Psoas muscle (tissue), 8 donors: ENCODE results near the gene AKT3. TPM values are rescaled to one million over a fixed set of nuclear protein-coding genes. Genes with fewer than 3 reads are reported as not detected.

Experiments used
- ATAC-seq, 4 donors: fragments of 200-7000 bp; cut with Tn5 transposase; one replicate each; pipeline ENCODE4 v1.9.1; 2020; ENCODE audit warnings: moderate library complexity in 3 of 4, mild to moderate bottlenecking in 2 of 4
- DNase-seq, 2 donors: peaks; one replicate each; pipeline ENCODE4 v3.0.0-alpha.2; 2020
- H3K27ac ChIP-seq: fragments of 200-600 bp; one replicate; pipeline ENCODE4 v1.8.0; 2022
- H3K27me3 ChIP-seq, 3 donors: fragments of 200-600 bp in 1 of 3; one replicate each; pipeline versions ENCODE4 v1.6.1 to v1.8.0; 2013 to 2022; ENCODE audit warnings: low read length in 2 of 3, mild to moderate bottlenecking in 2 of 3, moderate library complexity in 1 of 3; ENCODE audit not compliant: insufficient read depth in 3 of 3
- H3K36me3 ChIP-seq, 2 donors: fragments of 200-600 bp in 1 of 2; one replicate each; pipeline versions ENCODE4 v1.6.1 to v1.8.0; 2013 to 2022; ENCODE audit warnings: low read depth in 1 of 2, mild to moderate bottlenecking in 1 of 2, moderate library complexity in 1 of 2; ENCODE audit not compliant: insufficient read depth in 1 of 2
- H3K4me1 ChIP-seq: fragments of 200-600 bp; one replicate; pipeline ENCODE4 v1.8.0; 2022
- H3K4me3 ChIP-seq: fragments of 200-600 bp; one replicate; pipeline ENCODE4 v1.8.0; 2022; ENCODE audit warnings: mild to moderate bottlenecking
- H3K9me3 ChIP-seq: fragments of 200-600 bp; one replicate; pipeline ENCODE4 v1.8.0; 2022
- WGBS, 3 donors: extraction: QIAGEN DNeasy Blood & Tissue Kit; methylation state at CpG; one replicate each; pipeline versions ENCODE4 v1.1.6 to v1.1.7; 2013; 5-methylcytosine and 5-hydroxymethylcytosine counted together
- intact Hi-C, 2 donors: fragments of 100-400 bp; cut with DNase I; formaldehyde crosslinking; loops; one replicate each; pipeline versions ENCODE4 v1.11.0 to v1.14.2; 2022
- polyA plus RNA-seq, 3 donors: library from polyadenylated mRNA; stranded (reverse); fragments of 200-250 nt; gene quantifications; one replicate each; pipeline ENCODE4 v1.2.3, GENCODE V29; 2013
- total RNA-seq, 4 donors: library from RNA; stranded (reverse); fragmentation: NEBNext Ultra II Directional in 2 of 4; extraction: Animal tissue kit (Norgen Biotek cat#: 25700) in 2 of 4; gene quantifications; one replicate each; pipeline versions ENCODE4 v1.2.1 to v1.2.4, GENCODE V29; 2021 to 2023
- TF ChIP-seq, protein P1 (sequence below): fragments of 200-600 bp; IDR thresholded peaks from one replicate; pipeline ENCODE4 v1.8.0; 2022; ENCODE audit warnings: antibody characterized with exemption
- donor health status: healthy with polysubstance abuse.
- donor health status: DM: no; HTN: no; CAD: no; lungs with moderate emphysema.
- donor health status: Bipolar disorder and iron deficiency.
- donor health status: healthy.
- donor health status: DM: yes; HTN: yes; CAD: no.
- donor health status: DM: no; HTN: no; CAD: no.
- donor health status: DM: no; HTN: no; CAD: no.
- donor health status: DM: yes; HTN: yes; CAD: no.

AKT3 gene
- total and polyA plus RNA-seq, 7 donors = 3.3 to 25.1 (median 9.8) TPM

DNA sequence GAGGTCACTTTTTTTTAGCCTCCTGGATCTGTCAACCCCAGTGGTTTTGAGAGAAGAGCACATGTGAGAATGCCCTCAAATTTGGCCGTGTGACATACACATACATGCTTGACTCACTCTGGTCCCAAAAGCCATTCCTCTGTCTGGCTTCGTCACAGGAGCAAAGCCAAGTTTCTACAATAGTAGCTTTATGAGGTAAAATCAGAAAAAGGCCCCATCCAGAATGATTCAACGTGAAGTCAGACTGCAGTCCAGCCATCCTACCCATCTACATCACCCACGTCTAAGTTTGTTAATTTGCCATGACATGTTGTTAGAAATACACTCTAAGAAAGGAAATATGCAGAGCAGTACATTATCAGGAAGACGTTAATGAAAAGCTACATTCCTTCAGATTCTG is 349.0 kb downstream of the AKT3 start:
- Histone ChIP-seq H3K4me3 (no peak overlapping the region), H3K9me3 (no peaks in the 10 kb centered on the region), H3K4me1 (peaks cover 5% of the 10 kb centered on the region), H3K27me3 (no peaks in the 10 kb centered on the region), H3K36me3 (no peaks in the 10 kb centered on the region), H3K27ac (no peak overlapping the region)
- ATAC-seq (no peak), DNase-seq (no peak)
- TF ChIP-seq, protein P1, sequence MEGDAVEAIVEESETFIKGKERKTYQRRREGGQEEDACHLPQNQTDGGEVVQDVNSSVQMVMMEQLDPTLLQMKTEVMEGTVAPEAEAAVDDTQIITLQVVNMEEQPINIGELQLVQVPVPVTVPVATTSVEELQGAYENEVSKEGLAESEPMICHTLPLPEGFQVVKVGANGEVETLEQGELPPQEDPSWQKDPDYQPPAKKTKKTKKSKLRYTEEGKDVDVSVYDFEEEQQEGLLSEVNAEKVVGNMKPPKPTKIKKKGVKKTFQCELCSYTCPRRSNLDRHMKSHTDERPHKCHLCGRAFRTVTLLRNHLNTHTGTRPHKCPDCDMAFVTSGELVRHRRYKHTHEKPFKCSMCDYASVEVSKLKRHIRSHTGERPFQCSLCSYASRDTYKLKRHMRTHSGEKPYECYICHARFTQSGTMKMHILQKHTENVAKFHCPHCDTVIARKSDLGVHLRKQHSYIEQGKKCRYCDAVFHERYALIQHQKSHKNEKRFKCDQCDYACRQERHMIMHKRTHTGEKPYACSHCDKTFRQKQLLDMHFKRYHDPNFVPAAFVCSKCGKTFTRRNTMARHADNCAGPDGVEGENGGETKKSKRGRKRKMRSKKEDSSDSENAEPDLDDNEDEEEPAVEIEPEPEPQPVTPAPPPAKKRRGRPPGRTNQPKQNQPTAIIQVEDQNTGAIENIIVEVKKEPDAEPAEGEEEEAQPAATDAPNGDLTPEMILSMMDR = no peak
- intact Hi-C loops = no loop called here
- 52 to 60% (median 54%) methylated on average over 5 of the region's 5 CpGs for WGBS, 3 donors

DNA sequence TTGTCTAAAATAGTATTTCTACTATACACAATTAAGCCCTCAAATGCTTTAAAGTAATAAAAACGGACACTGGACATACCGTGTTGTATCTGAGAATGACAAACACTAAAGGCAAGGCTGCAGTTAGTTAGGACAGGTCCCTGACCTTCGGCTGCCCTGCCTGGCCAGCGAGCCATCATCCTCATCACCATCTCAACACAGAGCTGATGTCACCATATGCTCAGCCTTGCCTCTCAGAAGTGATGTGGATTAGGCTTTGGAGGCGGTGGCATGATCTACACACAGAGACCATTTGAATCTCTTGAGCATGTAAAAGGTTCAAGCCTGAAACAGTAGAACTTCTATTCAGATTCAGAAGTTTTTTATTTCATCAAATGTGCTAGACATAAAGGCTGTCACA is 349.5 kb downstream of the AKT3 start:
- DNase-seq = no peak
- intact Hi-C loops = no loop called here
- WGBS, 3 donors = 84 to 94% (median 91%) methylated on average over 5 of the region's 5 CpGs
- H3K4me1 ChIP-seq = peaks cover 9% of the 10 kb centered on the region
- no peak for ATAC-seq
- no peaks in the 10 kb centered on the region for H3K9me3 ChIP-seq
- no peak overlapping the region for H3K4me3 ChIP-seq
- H3K27ac ChIP-seq = no peak overlapping the region
- H3K36me3 ChIP-seq = no peaks in the 10 kb centered on the region
- TF ChIP-seq, protein P1 = no peak
- H3K27me3 ChIP-seq = no peaks in the 10 kb centered on the region

DNA sequence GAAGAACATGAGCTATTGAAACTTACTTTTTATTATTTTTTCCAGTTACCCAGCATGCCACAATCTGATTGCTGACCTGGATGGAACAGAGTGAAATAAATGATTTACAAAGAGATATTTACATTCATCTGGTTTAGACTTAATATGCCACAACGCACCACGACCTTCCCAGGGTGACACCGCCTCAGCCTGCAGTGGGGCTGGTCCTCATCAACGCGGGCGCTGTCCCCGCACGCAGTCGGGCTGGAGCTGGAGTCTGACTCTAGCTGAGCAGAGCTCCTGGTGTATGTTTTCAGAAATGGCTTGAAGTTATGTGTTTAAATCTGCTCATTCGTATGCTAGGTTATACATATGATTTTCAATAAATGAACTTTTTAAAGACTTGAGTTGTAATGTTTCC is 350.3 kb downstream of the AKT3 start:
- H3K9me3 ChIP-seq = no peaks in the 10 kb centered on the region
- H3K4me3 ChIP-seq = no peak overlapping the region
- ATAC-seq = no peak
- no peak overlapping the region for H3K27ac ChIP-seq
- TF ChIP-seq, protein P1 = no peak
- H3K4me1 ChIP-seq = peaks cover 14% of the 10 kb centered on the region
- WGBS, 3 donors = 97 to 98% (median 98%) methylated on average over 10 of the region's 10 CpGs
- intact Hi-C loops = no loop called here
- peak in 1 of 2 donors; percentile 32 for DNase-seq
- no peaks in the 10 kb centered on the region for H3K27me3 ChIP-seq
- peaks cover 0 to under 1% of the 10 kb centered on the region in 2 donors for H3K36me3 ChIP-seq

DNA sequence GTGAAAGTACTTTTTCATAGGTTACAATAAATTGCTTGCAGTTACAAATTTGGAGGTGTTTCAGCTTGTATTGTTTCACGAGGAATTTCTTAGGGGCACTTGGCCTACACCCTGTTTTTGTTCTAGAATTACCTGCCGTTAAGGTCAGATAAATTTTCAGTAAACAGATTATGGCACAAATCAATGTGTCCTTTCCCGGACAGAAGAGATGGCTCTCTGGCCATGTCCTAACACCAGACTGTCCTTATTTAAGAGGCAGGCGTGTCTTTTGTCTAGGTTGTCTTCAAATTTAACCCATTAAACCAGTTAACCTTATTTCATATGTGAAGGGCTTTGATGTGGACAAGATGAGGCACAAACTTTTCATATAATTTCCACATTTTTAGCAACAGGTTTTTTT is 350.8 kb downstream of the AKT3 start:
- 47 to 65% (median 50%) methylated on average over 4 of the region's 4 CpGs for WGBS, 3 donors
- no peaks in the 10 kb centered on the region for H3K9me3 ChIP-seq
- intact Hi-C loops = no loop called here
- peaks cover 14% of the 10 kb centered on the region for H3K4me1 ChIP-seq
- DNase-seq (no peak), ATAC-seq (no peak)
- H3K27me3 ChIP-seq = no peaks in the 10 kb centered on the region
- H3K27ac ChIP-seq = no peak overlapping the region
- peaks cover 0 to 3% of the 10 kb centered on the region in 2 donors for H3K36me3 ChIP-seq
- TF ChIP-seq, protein P1 = no peak
- no peak overlapping the region for H3K4me3 ChIP-seq

DNA sequence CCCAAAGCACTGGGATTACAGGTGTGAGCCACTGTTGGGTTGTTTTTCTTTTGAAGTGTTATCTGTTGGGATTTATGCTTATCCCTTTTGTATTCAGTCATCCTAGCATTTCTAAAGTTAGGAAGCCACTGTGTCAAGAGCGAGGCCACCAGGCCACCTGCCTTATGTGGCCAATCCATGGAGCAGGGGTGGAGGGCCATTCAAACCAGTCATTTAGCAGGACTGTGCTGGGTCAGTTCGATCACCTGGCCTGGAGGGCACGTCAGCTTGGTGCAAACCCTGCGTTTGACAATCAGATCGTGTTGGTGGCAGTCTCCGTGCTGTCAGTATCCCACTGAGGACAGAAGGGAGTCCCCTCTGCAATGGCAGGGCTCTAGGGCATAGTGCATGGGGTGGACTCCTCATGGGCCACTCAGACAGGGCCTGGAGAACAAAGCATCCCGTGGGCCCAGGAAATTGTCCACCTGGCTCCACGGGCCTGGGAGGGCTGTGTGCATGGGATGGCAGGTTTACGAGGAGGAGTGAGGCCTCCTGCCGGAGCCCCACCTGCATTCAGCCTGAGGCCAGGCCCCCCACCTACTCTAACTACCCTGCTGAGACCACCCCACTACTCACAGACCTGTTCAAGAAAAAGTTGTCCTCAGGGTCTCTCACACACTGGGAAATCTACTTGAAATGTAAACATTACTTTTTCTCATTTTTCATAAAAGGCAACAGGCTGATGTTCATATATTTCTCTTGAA is 351.9 kb downstream of the AKT3 start:
- TF ChIP-seq, protein P1 = no peak
- Histone ChIP-seq H3K4me3 (no peak overlapping the region), H3K4me1 (peaks cover 14% of the 10 kb centered on the region), H3K36me3 (peaks cover 0 to 3% of the 10 kb centered on the region in 2 donors), H3K27ac (no peak overlapping the region), H3K27me3 (no peaks in the 10 kb centered on the region), H3K9me3 (no peaks in the 10 kb centered on the region)
- WGBS, 3 donors = 92 to 96% (median 93%) methylated on average over 10 of the region's 10 CpGs
- DNase-seq = peak in 1 of 2 donors; percentile 21
- intact Hi-C loops = no loop called here
- ATAC-seq = no peak
